Body of pancreas (tissue), 2 donors: ENCODE data around the gene ATPAF1. TPM values are rescaled to one million over a fixed set of nuclear protein-coding genes. Genes with fewer than 3 reads are reported as not detected.

ENCODE experiments used
- total RNA-seq, 2 donors: library from RNA; depleted of rRNA; stranded (reverse); fragments of >200 nt; gene quantifications; one replicate each; pipeline ENCODE4 v1.1.0, GENCODE V29; 2016

ATPAF1 gene
- total RNA-seq, 2 donors from 2014 or later: 22.8 to 33.0 TPM

Other genes with a start within 250 kb of the ATPAF1 start
- not detected for gene DMBX1, start 178.5 kb downstream of the ATPAF1 start, total RNA-seq
- gene KNCN, start 116.7 kb downstream of the ATPAF1 start, total RNA-seq: not detected
- gene MKNK1, start 64.1 kb downstream of the ATPAF1 start, total RNA-seq: 100 to 1,000 TPM; 155 to 238 TPM
- 10 to 100 TPM; 20.8 to 23.3 TPM for gene MOB3C, start 51.6 kb downstream of the ATPAF1 start, total RNA-seq
- not detected for gene TEX38, start 3.5 kb upstream of the ATPAF1 start, total RNA-seq
- gene EFCAB14, start 50.8 kb upstream of the ATPAF1 start, total RNA-seq: 10 to 100 TPM; 36.9 to 40.7 TPM
- 10 to 100 TPM; 12.5 to 30.0 TPM for gene CYP4B1, start 130.7 kb upstream of the ATPAF1 start, total RNA-seq